ENCODE results near the gene OVAAL.

The OVAAL gene

GRCh38 chr1:180571060-180571831 is 12.5 kb downstream of the OVAAL start:
- DNase-seq: no peak

- DNase-seq: no peak
Observed at GRCh38 chr1:180571832-180572636, 13.3 kb downstream of the OVAAL start.

GRCh38 chr1:180572760-180573159 is 14.0 kb downstream of the OVAAL start:
- no peak for DNase-seq

GRCh38 chr1:180574031-180574713 is 15.4 kb downstream of the OVAAL start:
- DNase-seq: no peak

GRCh38 chr1:180577361-180577760 is 18.6 kb downstream of the OVAAL start:
- no peak for DNase-seq

GRCh38 chr1:180579961-180580611 is 21.3 kb downstream of the OVAAL start:
- peak in 1 of 14 donors; percentile 23 for DNase-seq

GRCh38 chr1:180581635-180582039 is 22.9 kb downstream of the OVAAL start:
- DNase-seq: no peak

GRCh38 chr1:180584869-180585268 is 26.1 kb downstream of the OVAAL start:
- DNase-seq: no peak

GRCh38 chr1:180585994-180586359 is 27.2 kb downstream of the OVAAL start:
- DNase-seq: no peak

- DNase-seq: peak in 1 of 14 donors; percentile 2
Observed at GRCh38 chr1:180586671-180587155, 27.9 kb downstream of the OVAAL start.

GRCh38 chr1:180588121-180588520 is 29.4 kb downstream of the OVAAL start:
- DNase-seq: no peak

- no peak for DNase-seq
Observed at GRCh38 chr1:180590889-180591288, 32.1 kb downstream of the OVAAL start.

GRCh38 chr1:180593382-180593781 is 34.6 kb downstream of the OVAAL start:
- no peak for DNase-seq

GRCh38 chr1:180594723-180595122 is 36.0 kb downstream of the OVAAL start:
- no peak for DNase-seq

GRCh38 chr1:180595966-180596365 is 37.2 kb downstream of the OVAAL start:
- no peak for DNase-seq

GRCh38 chr1:180597520-180597919 is 38.8 kb downstream of the OVAAL start:
- DNase-seq: no peak

GRCh38 chr1:180598333-180598974 is 39.7 kb downstream of the OVAAL start:
- no peak for DNase-seq

GRCh38 chr1:180600343-180600742 is 41.6 kb downstream of the OVAAL start:
- DNase-seq: no peak

- DNase-seq: no peak
Observed at GRCh38 chr1:180601512-180601911, 42.7 kb downstream of the OVAAL start.

GRCh38 chr1:180603223-180603849 is 44.6 kb downstream of the OVAAL start:
- no peak for DNase-seq

- DNase-seq: no peak
Observed at GRCh38 chr1:180603850-180604226, 45.1 kb downstream of the OVAAL start.

- no peak for DNase-seq
Observed at GRCh38 chr1:180606155-180606554, 47.4 kb downstream of the OVAAL start.

Data from C1 segment of cervical spinal cord (tissue), 14 donors.